Thyroid gland (tissue), 4 donors: ENCODE results near the gene APOL4. TPM values are rescaled to one million over a fixed set of nuclear protein-coding genes. Genes with fewer than 3 reads are reported as not detected.

Experiments
- DNase-seq, 2 donors: peaks; one replicate each; pipeline ENCODE4 v3.0.0-alpha.2; 2019
- H3K27ac ChIP-seq, 3 donors: fragments of 200-600 bp; sonication (generic); 1 replicate in 2 of 3; 2 replicates in 1 of 3; pipeline ENCODE4 v1.5.1; 2016 to 2019; ENCODE audit warnings: mild to moderate bottlenecking in 1 of 3, moderate library complexity in 1 of 3
- H3K27me3 ChIP-seq: fragments of 200-600 bp; sonication (generic); one replicate; pipeline ENCODE4 v1.5.1; 2019
- H3K36me3 ChIP-seq, 2 donors: fragments of 200-600 bp; sonication (generic); one replicate each; pipeline ENCODE4 v1.5.1; 2016 to 2019
- H3K4me1 ChIP-seq, 2 donors: fragments of 200-600 bp; sonication (generic); one replicate each; pipeline ENCODE4 v1.5.1; 2017 to 2019
- H3K4me3 ChIP-seq, 3 donors: fragments of 200-600 bp; sonication (generic); replicated peaks in 1 of 3; 1 replicate in 2 of 3; 2 replicates in 1 of 3; pipeline ENCODE4 v1.5.1; 2016; ENCODE audit warnings: mild to moderate bottlenecking in 1 of 3
- H3K9me3 ChIP-seq: fragments of 200-600 bp; sonication (generic); one replicate; pipeline ENCODE4 v1.5.1; 2017
- POLR2A ChIP-seq, 2 donors: fragments of 450-650 bp; IDR thresholded peaks; one replicate each; pipeline ENCODE4 v1.6.1; 2017; ENCODE audit warnings: antibody characterized with exemption in 2 of 2, mild to moderate bottlenecking in 2 of 2, moderate library complexity in 1 of 2
- WGBS, 2 donors: methylation state at CpG; one replicate each; pipeline ENCODE4 v1.1.5; 2017; 5-methylcytosine and 5-hydroxymethylcytosine counted together
- intact Hi-C: fragments of 100-400 bp; cut with DNase I; formaldehyde crosslinking; loops from one replicate; pipeline ENCODE4 v1.15.1; 2023
- total RNA-seq, 4 donors: library from RNA; depleted of rRNA; stranded (reverse); fragments of >200 nt; gene quantifications; one replicate each; pipeline ENCODE4 v1.2.3, GENCODE V29; 2016
- TF ChIP-seq, protein P1 (sequence below), 6 experiments: fragments of 200-600 bp in 3 of 6; fragments of 450-650 bp in 3 of 6; sonication (generic) in 3 of 6; IDR thresholded peaks; one replicate each; pipeline ENCODE4 v1.5.1; 2016 to 2019; ENCODE audit warnings: antibody characterized with exemption in 6 of 6, mild to moderate bottlenecking in 2 of 6, inconsistent platforms in 1 of 6, moderate library complexity in 1 of 6

APOL4 gene
- total RNA-seq, 4 donors from 2014 or later, result 5.8 to 16.1 (median 7.5) TPM; not detected in 1

- Histone ChIP-seq H3K9me3 (no peaks in the 10 kb centered on the region), H3K27ac (no peak overlapping the region), H3K27me3 (no peaks in the 10 kb centered on the region), H3K4me1 (no peaks in the 10 kb centered on the region), H3K36me3 (no peaks in the 10 kb centered on the region), H3K4me3 (no peak overlapping the region)
- intact Hi-C loops, result no loop called here
- TF ChIP-seq, protein P1, sequence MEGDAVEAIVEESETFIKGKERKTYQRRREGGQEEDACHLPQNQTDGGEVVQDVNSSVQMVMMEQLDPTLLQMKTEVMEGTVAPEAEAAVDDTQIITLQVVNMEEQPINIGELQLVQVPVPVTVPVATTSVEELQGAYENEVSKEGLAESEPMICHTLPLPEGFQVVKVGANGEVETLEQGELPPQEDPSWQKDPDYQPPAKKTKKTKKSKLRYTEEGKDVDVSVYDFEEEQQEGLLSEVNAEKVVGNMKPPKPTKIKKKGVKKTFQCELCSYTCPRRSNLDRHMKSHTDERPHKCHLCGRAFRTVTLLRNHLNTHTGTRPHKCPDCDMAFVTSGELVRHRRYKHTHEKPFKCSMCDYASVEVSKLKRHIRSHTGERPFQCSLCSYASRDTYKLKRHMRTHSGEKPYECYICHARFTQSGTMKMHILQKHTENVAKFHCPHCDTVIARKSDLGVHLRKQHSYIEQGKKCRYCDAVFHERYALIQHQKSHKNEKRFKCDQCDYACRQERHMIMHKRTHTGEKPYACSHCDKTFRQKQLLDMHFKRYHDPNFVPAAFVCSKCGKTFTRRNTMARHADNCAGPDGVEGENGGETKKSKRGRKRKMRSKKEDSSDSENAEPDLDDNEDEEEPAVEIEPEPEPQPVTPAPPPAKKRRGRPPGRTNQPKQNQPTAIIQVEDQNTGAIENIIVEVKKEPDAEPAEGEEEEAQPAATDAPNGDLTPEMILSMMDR (IDR thresholded peaks at IDR 0.05), result peak; percentile 28 to 71 (median 55)
- TF ChIP-seq POLR2A (IDR thresholded peaks at IDR 0.05), result no peak
- peak; percentile 50 to 67 for DNase-seq
- WGBS, 2 donors, result 13 to 18% methylated on average over 7 of the region's 7 CpGs
Observed at GRCh38 chr22:36221799-36222751, 20.5 kb upstream of the APOL4 start.

DNA sequence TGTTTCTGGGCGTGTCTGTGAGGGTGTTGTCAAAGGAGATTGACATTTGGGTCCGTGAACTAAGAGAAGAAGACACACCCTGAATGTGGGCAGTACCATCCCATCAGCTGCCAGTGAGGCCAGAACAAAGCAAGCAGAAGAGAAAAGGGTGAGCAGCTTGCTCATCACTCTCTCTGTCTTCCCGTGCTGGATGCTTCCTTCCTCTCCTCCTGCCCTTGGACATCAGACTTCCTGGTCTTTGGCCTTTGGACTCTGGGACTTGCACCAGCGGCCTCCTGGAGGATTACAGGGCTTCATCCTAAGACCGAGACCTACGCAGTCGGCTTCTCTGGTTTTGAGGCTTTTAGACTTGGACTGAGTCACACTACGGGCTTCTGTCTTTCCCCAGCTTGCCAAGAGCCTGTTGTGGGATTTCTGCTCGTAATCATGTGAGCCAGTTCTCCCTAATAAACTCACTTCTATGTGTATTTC lies 18.9 kb upstream of the APOL4 start:
- TF ChIP-seq, protein P1 (IDR thresholded peaks at IDR 0.05), result no peak
- no peak for TF ChIP-seq POLR2A (IDR thresholded peaks at IDR 0.05)
- H3K9me3 ChIP-seq, result no peaks in the 10 kb centered on the region
- WGBS, 2 donors, result 67 to 70% methylated on average over 9 of the region's 9 CpGs
- H3K27me3 ChIP-seq, result no peaks in the 10 kb centered on the region
- intact Hi-C loops, result no loop called here
- H3K36me3 ChIP-seq, result no peaks in the 10 kb centered on the region
- no peaks in the 10 kb centered on the region for H3K4me1 ChIP-seq
- no peak overlapping the region for H3K4me3 ChIP-seq
- DNase-seq, result no peak
- peak overlapping the region in 1 of 3 donors; percentile 12 for H3K27ac ChIP-seq

- intact Hi-C loops, result no loop called here
- no peaks in the 10 kb centered on the region for H3K27me3 ChIP-seq
- peaks cover 0 to 5% of the 10 kb centered on the region in 2 donors for H3K4me1 ChIP-seq
- WGBS, 2 donors, result 89 to 92% methylated on average over 7 of the region's 7 CpGs
- no peak overlapping the region for H3K4me3 ChIP-seq
- no peak for DNase-seq
- H3K36me3 ChIP-seq, result no peaks in the 10 kb centered on the region
- TF ChIP-seq, protein P1 (IDR thresholded peaks at IDR 0.05), result no peak
- TF ChIP-seq POLR2A (IDR thresholded peaks at IDR 0.05), result no peak
- H3K27ac ChIP-seq, result no peak overlapping the region
- H3K9me3 ChIP-seq, result no peaks in the 10 kb centered on the region
Observed at GRCh38 chr22:36218648-36219193, 17.1 kb upstream of the APOL4 start.

DNA sequence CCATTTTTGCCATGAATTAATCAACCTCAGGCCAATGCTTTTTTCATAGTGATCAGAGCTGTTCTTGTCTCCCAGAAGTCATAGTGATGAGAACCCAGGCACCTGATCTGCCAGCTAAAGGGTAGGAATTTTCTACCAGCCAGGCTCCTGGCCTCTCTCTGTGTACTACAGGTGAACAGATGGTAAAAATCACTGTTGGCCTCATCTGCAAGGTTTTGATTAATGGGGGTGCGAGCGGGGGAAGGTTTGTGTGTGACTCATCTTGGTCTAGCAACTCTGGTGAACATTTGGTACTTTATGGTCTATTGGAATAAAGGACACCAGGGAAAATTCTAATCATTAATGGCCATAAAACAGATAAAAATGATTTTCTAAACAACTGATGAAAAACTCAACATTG lies 14.4 kb upstream of the APOL4 start:
- Histone ChIP-seq H3K4me3 (no peak overlapping the region), H3K27ac (no peak overlapping the region), H3K27me3 (no peaks in the 10 kb centered on the region), H3K4me1 (peaks cover 0 to 19% of the 10 kb centered on the region in 2 donors), H3K9me3 (no peaks in the 10 kb centered on the region), H3K36me3 (no peaks in the 10 kb centered on the region)
- intact Hi-C loops, result no loop called here
- TF ChIP-seq POLR2A (IDR thresholded peaks at IDR 0.05), result no peak
- TF ChIP-seq, protein P1 (IDR thresholded peaks at IDR 0.05), result no peak
- DNase-seq, result no peak
- WGBS, 2 donors, result 95% methylated on average over 2 of the region's 2 CpGs

GRCh38 chr22:36213586-36213985 lies 12.0 kb upstream of the APOL4 start:
- no peaks in the 10 kb centered on the region for H3K27me3 ChIP-seq
- 54 to 69% methylated on average over 4 of the region's 4 CpGs for WGBS, 2 donors
- no peak overlapping the region for H3K4me3 ChIP-seq
- peaks cover 0 to 23% of the 10 kb centered on the region in 2 donors for H3K4me1 ChIP-seq
- TF ChIP-seq POLR2A (IDR thresholded peaks at IDR 0.05), result no peak
- TF ChIP-seq, protein P1 (IDR thresholded peaks at IDR 0.05), result no peak
- no peak for DNase-seq
- H3K9me3 ChIP-seq, result no peaks in the 10 kb centered on the region
- intact Hi-C loops, result no loop called here
- H3K36me3 ChIP-seq, result no peaks in the 10 kb centered on the region
- H3K27ac ChIP-seq, result no peak overlapping the region
